Small intestine (tissue), 7 donors: ENCODE measurements around the gene VTI1A. TPM values are rescaled to one million over a fixed set of nuclear protein-coding genes. Genes with fewer than 3 reads are reported as not detected.
A peak's percentile ranks its signal among the peaks of the same experiment; 100 is the strongest.

Source experiments
- DNase-seq, 2 donors: peaks; one replicate each; pipeline versions ENCODE4 v3.0.0 to v3.0.0-alpha.2; 2013
- FAIRE-seq: peaks from 2 replicates; lab custom pipeline; 2012; peaks lifted over from hg19 to GRCh38; lab: Jason Lieb, UNC
- H3K27ac ChIP-seq, 3 donors: one replicate each; pipeline ENCODE4 v1.5.1; 2013; ENCODE audit warnings: low read length in 2 of 3, mild to moderate bottlenecking in 2 of 3, control low read depth in 1 of 3, inconsistent platforms in 1 of 3, low read depth in 1 of 3, moderate library complexity in 1 of 3
- H3K27me3 ChIP-seq, 3 donors: one replicate each; pipeline ENCODE4 v1.6.1; 2013; ENCODE audit warnings: low read length in 3 of 3, inconsistent platforms in 1 of 3; ENCODE audit not compliant: control insufficient read depth in 3 of 3, insufficient read depth in 3 of 3
- H3K36me3 ChIP-seq, 3 donors: one replicate each; pipeline ENCODE4 v1.6.1; 2013; ENCODE audit warnings: low read length in 3 of 3, inconsistent platforms in 1 of 3, low read depth in 1 of 3, mild to moderate bottlenecking in 1 of 3, moderate library complexity in 1 of 3; ENCODE audit not compliant: control insufficient read depth in 3 of 3, insufficient read depth in 2 of 3
- H3K4me1 ChIP-seq, 3 donors: one replicate each; pipeline ENCODE4 v1.6.1; 2013; ENCODE audit warnings: low read length in 2 of 3, inconsistent platforms in 1 of 3, low read depth in 1 of 3, mild to moderate bottlenecking in 1 of 3, moderate library complexity in 1 of 3; ENCODE audit not compliant: control insufficient read depth in 3 of 3, insufficient read depth in 2 of 3
- H3K4me3 ChIP-seq, 3 donors: one replicate each; pipeline ENCODE4 v1.5.1; 2013; ENCODE audit warnings: low read length in 3 of 3, control low read depth in 1 of 3, inconsistent platforms in 1 of 3, low read depth in 1 of 3, mild to moderate bottlenecking in 1 of 3, moderate library complexity in 1 of 3
- H3K9me3 ChIP-seq, 2 donors: one replicate each; pipeline ENCODE4 v1.6.1; 2013; ENCODE audit warnings: low read depth in 1 of 2, low read length in 1 of 2; ENCODE audit not compliant: control insufficient read depth in 2 of 2, insufficient read depth in 1 of 2
- WGBS, 3 donors: extraction: QIAGEN DNeasy Blood & Tissue Kit; methylation state at CpG; one replicate each; pipeline ENCODE4 v1.1.7; 2013; 5-methylcytosine and 5-hydroxymethylcytosine counted together
- polyA plus RNA-seq, 4 donors: library from polyadenylated mRNA; stranded (reverse) in 3 of 4; unstranded in 1 of 4; fragments of 200-250 nt in 3 of 4; fragments of 120-200 nt in 1 of 4; gene quantifications; one replicate each; pipeline versions ENCODE4 v1.2.1 to v1.2.3, GENCODE V29; 2013
- donor health status: healthy with polysubstance abuse.
- donor health status: control.
- donor health status: control.
- donor health status: Bipolar disorder and iron deficiency.
- donor health status: healthy.

Gene VTI1A
- polyA plus RNA-seq, 4 donors, result 13.8 to 16.8 (median 16.0) TPM

DNA sequence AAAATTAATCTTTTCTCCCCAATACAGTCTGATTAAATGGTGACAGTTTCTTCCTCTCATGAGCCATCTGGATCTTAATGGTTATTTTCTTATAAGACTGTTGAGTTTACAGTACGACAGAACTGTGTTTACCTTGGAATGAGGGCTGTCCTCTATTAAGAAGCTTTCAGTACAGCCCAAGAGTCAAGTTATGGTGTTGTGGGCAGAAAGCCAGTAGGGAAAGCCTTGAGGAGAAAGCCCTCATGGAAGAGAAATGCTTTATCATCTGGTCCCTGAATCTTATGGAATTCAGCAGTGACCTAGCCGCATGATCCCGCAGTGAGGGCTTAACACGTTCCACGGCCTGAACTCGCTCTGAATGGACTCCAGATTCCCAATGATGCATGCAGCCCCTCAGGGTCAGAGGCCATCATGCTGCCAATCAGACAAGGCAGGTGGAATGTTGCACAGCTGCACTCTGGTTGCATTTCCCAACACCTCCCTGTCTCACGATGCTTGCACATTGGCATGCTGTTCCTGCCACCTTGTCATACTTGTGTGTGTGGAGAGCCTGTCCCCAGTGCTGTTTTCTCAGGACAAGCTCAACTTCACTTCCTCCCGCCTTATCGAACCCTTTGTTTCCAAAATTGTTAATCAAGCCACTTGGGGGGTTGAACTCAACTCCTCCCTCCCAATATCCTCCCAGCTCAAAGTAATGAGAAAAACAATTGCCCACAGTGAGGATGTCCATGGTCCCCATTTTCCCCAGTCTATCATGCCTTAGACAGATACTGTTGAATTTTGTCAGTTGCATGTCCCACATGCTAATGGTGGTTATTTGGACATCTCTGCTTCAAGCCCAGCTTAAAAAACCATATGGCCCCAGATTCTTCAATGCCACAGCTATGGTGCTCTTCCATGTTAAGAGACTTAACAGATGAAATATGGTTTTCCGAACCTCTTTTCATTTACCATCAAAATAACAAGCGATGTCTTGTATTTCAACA lies 291.9 kb downstream of the VTI1A start:
- no peak overlapping the region for H3K27ac ChIP-seq
- H3K36me3 ChIP-seq, result no peaks in the 10 kb centered on the region
- H3K4me3 ChIP-seq, result no peak overlapping the region
- FAIRE-seq, result no peak
- peaks cover 2 to 42% (median 2%) of the 10 kb centered on the region in 3 donors for H3K4me1 ChIP-seq
- H3K27me3 ChIP-seq, result no peaks in the 10 kb centered on the region
- WGBS, 3 donors, result 72 to 88% (median 86%) methylated on average over 11 of the region's 11 CpGs
- H3K9me3 ChIP-seq, result no peaks in the 10 kb centered on the region
- peak in 1 of 2 donors; percentile 45 for DNase-seq

DNA sequence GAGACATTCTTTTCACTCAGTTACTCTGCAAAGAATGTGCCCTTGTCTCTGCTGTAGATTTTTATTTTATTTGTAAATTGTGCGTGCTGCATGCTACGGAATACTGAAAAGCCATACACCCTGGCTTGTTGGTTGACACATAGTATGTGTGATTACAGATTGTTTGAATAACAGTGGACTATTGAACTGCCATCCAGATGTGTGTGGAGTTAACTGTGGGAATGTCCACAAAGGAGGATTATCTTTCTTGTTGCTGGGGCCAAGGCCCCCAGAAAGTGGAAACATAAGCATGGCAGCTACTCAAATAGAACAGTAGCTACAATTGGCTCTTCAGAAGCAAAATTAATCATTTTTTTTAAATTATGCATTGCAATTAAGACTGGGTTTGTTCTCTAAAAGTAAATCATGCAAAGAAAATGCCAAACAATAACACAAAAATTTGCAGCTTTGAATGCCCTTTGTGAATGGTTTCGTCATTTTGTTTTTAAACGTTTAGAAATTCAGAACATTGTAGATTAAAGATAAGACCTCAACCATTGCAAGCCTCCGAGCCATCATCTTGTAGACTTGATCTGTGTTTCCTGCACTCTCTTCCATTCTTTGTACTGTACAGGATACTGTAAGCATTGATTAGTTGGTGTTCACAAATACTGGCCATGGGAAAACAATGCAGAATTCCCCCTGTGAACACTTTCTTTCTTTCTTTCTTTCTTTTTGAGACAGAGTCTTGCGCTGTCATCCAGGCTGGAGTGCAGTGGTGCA lies 292.8 kb downstream of the VTI1A start:
- DNase-seq, result peak; percentile 45 to 82
- peak overlapping the region in 1 of 3 donors; percentile 19 for H3K27ac ChIP-seq

DNA sequence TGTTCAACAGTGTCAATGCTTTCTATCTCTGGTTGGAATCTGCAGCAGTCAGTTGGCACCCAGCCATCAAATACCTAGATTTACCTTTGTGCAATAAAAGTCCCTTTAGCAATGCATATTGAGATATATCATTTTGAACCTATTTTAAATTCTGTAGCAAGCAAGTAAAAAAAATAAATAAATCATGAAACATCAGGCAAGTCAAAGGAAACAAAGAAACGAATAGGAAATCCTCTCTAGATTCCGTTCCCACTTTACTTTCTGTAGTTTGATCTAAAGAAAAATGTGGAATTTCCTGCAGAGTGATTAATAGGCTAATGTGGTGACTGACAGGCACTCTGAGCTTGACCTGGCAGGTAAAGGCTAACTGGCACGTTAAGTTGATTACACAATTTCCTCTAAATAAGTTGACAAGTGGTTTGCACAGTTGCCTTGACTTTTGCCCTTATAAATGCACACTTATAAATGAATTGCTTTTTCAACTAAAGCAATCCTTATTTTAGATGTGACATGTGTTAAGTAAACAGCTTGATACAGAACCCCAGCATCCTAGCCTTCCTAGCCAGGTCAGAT lies 294.9 kb downstream of the VTI1A start:
- WGBS, 3 donors, result 10 to 41% (median 26%) methylated on average over 3 of the region's 3 CpGs
- Histone ChIP-seq H3K36me3 (no peaks in the 10 kb centered on the region), H3K27me3 (no peaks in the 10 kb centered on the region), H3K4me3 (no peak overlapping the region), H3K4me1 (peaks cover 2 to 71% (median 12%) of the 10 kb centered on the region in 3 donors), H3K27ac (peak overlapping the region in 1 of 3 donors; percentile 71), H3K9me3 (no peaks in the 10 kb centered on the region)
- FAIRE-seq (no peak), DNase-seq (peak; percentile 54 to 72)

More for the DNA sequence above, 292.8 kb downstream of the VTI1A start:
- H3K27me3 ChIP-seq, result no peaks in the 10 kb centered on the region
- no peaks in the 10 kb centered on the region for H3K36me3 ChIP-seq
- H3K4me1 ChIP-seq, result peaks cover 2 to 51% (median 4%) of the 10 kb centered on the region in 3 donors
- no peak overlapping the region for H3K4me3 ChIP-seq
- H3K9me3 ChIP-seq, result no peaks in the 10 kb centered on the region
- FAIRE-seq, result no peak
- 64 to 71% (median 71%) methylated on average over 5 of the region's 6 CpGs for WGBS, 3 donors

DNA sequence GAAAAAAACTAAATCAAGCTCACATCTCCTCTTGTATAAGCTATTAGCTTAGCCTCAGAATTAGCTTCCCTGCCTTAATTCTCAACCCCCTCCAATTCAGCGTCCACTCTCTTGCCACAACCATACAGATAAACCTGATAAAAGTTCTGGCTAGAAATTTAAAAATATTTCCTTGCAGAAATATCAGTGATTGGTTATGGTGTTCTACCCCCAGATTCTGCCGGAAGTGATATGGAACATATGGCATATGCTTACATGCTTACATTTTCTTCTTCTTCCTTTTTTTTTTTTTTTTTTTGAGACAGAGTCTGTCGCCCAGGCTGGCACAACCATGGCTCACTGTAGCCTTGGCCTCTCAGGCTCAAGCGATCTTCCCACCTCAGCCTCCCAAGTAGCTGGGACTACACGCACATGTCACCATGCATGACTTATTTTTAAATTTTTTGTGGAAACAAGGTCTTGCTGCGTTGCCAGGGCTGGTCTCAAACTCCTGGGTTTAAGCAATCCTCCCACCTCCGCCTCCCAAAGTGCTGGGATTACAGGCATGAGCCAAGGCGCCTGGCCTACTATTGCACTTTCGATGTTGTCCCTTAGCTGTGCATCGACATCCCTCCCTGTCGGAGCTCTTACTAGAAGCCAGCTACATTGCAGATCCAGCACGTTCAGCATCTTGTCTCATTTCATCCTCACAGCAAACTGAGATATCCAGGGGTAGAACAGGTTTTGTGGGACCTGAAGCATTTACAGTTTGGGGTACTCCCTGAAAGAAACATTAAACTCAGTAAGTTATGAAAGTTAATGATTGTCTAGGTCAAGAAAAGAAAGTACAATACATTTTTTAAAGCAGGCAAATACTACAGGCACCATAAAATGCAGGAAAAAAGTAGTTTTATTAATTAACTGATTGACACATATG lies 297.4 kb downstream of the VTI1A start:
- H3K27ac ChIP-seq, result peak overlapping the region in 2 of 3 donors; percentile 45 to 71
- peak; percentile 46 to 78 for DNase-seq

DNA sequence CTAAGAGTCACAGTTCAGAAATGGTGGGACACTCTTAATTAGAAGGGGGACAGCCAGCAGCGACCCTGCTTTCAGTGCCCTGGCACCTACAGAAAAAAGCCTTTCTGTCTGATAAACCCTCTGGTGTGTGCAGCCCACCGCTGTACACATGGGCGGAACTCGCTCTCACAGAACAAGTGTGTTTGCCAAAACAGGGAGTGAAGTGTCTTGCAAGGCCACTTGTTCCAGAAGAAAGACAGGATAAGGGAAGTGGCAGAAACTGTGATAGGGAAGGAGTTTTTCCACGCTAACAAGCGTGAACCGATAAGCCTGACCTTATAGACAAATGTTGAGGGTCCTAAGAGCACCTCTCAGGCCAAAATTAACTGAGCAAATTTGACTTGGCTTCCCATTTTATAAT lies 299.3 kb downstream of the VTI1A start:
- H3K36me3 ChIP-seq, result no peaks in the 10 kb centered on the region
- no peak overlapping the region for H3K4me3 ChIP-seq
- 88 to 93% (median 91%) methylated on average over 7 of the region's 7 CpGs for WGBS, 3 donors
- no peak overlapping the region for H3K27ac ChIP-seq
- DNase-seq, result peak in 1 of 2 donors; percentile 13
- H3K4me1 ChIP-seq, result peaks cover 9 to 69% (median 12%) of the 10 kb centered on the region in 3 donors
- no peaks in the 10 kb centered on the region for H3K9me3 ChIP-seq
- H3K27me3 ChIP-seq, result no peaks in the 10 kb centered on the region
- no peak for FAIRE-seq

More for the DNA sequence above, 297.4 kb downstream of the VTI1A start:
- Histone ChIP-seq H3K27me3 (no peaks in the 10 kb centered on the region), H3K4me3 (no peak overlapping the region), H3K9me3 (no peaks in the 10 kb centered on the region), H3K36me3 (no peaks in the 10 kb centered on the region), H3K4me1 (peaks cover 3 to 69% (median 12%) of the 10 kb centered on the region in 3 donors)
- 39 to 71% (median 59%) methylated on average over 12 of the region's 12 CpGs for WGBS, 3 donors
- no peak for FAIRE-seq

DNA sequence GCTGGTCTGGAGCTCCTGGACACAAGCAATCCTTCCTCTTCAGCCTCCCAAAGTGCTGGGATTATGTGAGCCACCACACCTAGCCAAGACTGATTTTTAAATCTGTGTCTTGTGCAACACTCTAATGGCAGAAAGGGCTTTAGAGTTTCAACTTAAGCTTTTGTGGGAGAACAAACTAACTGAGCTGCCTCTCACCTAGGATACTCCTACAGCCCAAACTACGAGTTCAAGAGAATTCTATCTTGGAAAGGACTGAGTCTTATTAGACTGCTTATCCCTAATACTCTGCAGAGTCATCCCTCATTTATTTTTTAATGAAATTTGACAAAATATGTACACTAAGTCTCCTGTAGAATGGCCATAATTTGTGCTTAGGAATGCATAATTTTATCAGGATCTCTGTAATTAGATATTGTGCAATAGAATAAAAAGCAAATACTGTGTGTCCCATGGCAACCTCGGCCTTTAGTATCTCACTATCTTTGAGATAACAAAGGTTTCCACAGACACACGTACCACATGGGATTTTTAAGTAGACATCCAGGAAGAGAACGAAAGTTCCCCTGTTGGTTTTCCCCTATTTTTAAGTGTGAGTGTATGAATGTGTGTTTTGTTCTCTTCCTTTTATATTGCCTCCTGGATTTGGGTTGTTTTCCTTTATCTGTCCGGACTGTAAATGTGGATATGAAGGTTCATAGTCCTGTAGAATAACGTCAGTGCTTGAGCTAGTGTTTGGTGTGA lies 303.6 kb downstream of the VTI1A start:
- FAIRE-seq, result peak; percentile 19
- no peaks in the 10 kb centered on the region for H3K36me3 ChIP-seq
- DNase-seq, result peak; percentile 86 to 87
- no peak overlapping the region for H3K4me3 ChIP-seq
- H3K4me1 ChIP-seq, result peaks cover 7 to 56% (median 12%) of the 10 kb centered on the region in 3 donors
- no peaks in the 10 kb centered on the region for H3K9me3 ChIP-seq
- WGBS, 3 donors, result 16 to 63% (median 38%) methylated on average over 6 of the region's 6 CpGs
- H3K27me3 ChIP-seq, result no peaks in the 10 kb centered on the region
- H3K27ac ChIP-seq, result peak overlapping the region in 2 of 3 donors; percentile 33 to 89

DNA sequence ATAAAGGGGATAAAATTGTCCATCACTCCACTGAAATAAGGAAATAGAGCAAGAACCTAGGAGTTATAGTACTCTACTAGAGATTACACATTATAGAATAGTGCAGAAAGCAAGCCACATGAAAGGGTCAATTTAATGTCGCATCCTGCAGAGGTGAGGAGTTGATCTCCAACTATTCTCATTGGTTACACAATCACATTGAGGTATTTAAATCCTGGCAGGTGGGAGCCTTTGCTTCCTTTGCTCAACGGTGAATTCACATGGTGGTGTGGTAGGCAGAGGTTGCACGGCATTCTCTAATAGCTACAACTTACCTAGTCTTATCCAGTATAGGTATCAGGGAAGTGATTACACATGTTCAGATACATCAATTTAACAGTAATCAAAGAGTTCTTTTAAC lies 304.6 kb downstream of the VTI1A start:
- no peak for FAIRE-seq
- Histone ChIP-seq H3K27me3 (no peaks in the 10 kb centered on the region), H3K9me3 (no peaks in the 10 kb centered on the region), H3K36me3 (no peaks in the 10 kb centered on the region), H3K4me3 (no peak overlapping the region), H3K27ac (peak overlapping the region in 1 of 3 donors; percentile 89), H3K4me1 (peaks cover 4 to 55% (median 13%) of the 10 kb centered on the region in 3 donors)
- DNase-seq, result peak in 1 of 2 donors; percentile 20
- 49 to 69% (median 61%) methylated on average over 3 of the region's 3 CpGs for WGBS, 3 donors
